ENCODE data around the gene CD101. TPM values are rescaled to one million over a fixed set of nuclear protein-coding genes. Genes with fewer than 3 reads are reported as not detected.

CD101 gene
- polyA plus RNA-seq, 3 donors = 27.2 to 101 (median 54.7) TPM

DNA sequence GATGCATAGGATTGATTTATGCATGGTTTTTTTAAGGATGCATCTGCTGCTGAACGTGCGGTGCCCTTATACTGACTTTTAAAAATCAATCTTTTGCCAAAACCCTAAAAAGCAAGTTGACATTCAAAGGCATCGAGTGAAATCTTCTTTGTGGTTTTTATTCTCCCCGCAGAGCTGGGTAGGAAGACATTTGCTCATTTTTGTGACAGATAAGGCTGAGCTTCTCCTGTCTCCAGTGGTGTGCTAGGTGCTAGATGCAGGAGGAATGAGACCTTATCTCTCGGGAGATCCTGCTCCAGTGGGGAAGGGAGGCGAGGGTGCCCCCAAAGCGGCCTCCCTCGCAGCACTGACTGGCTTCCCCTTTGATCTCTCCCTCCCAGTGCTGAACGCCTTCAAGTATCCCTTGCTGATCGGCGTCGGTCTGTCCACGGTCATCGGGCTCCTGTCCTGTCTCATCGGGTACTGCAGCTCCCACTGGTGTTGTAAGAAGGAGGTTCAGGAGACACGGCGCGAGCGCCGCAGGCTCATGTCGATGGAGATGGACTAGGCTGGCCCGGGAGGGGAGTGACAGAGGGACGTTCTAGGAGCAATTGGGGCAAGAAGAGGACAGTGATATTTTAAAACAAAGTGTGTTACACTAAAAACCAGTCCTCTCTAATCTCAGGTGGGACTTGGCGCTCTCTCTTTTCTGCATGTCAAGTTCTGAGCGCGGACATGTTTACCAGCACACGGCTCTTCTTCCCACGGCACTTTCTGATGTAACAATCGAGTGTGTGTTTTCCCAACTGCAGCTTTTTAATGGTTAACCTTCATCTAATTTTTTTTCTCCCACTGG is 14.9 kb upstream of the CD101 start:
- Histone ChIP-seq H3K4me1 (ENCODE audit: control insufficient read depth in 1 of 2, insufficient read depth in 2 of 2, low read length in 2 of 2) (peaks cover 35 to 44% of the 10 kb centered on the region in 2 donors), H3K4me2 (replicated peaks; ENCODE audit: extremely low read depth, low read length, poor library complexity, severe bottlenecking) (no peak overlapping the region), H3K9me3 (replicated peaks in 1 of 2; ENCODE audit: control insufficient read depth in 1 of 2, insufficient read depth in 1 of 2, low read length in 2 of 2) (no peaks in the 10 kb centered on the region), H2AFZ (ENCODE audit: insufficient read depth, low read depth, low read length, poor library complexity, severe bottlenecking) (peak overlapping the region; percentile 35), H3K27ac (ENCODE audit: low read depth in 1 of 2, low read length in 2 of 2) (no peak overlapping the region), H3K9ac (ENCODE audit: insufficient read depth, low read length, poor library complexity, severe bottlenecking) (no peak overlapping the region), H3K36me3 (replicated peaks in 1 of 2; ENCODE audit: control insufficient read depth in 1 of 2, insufficient read depth in 2 of 2, low read length in 2 of 2) (no peaks in the 10 kb centered on the region), H3K79me2 (ENCODE audit: insufficient read depth, low read length) (no peaks in the 10 kb centered on the region), H4K20me1 (ENCODE audit: insufficient read depth, low read length) (no peaks in the 10 kb centered on the region), H3K4me3 (replicated peaks in 1 of 3; ENCODE audit: low read depth in 2 of 3, low read length in 3 of 3) (no peak overlapping the region), H3K27me3 (ENCODE audit: control insufficient read depth in 2 of 2, insufficient read depth in 2 of 2, low read length in 2 of 2) (no peaks in the 10 kb centered on the region)
- peaks cover 0 to 12% (median 3%) of the 10 kb centered on the region in 3 donors for H3K27me3 Mint-ChIP-seq (ENCODE audit: low read depth in 3 of 3)
- intact Hi-C loops (cut with micrococcal nuclease) = loop anchor here in 1 of 2 donors (10.0 kb wide), 1 partner anchor 68 kb away; no protein-coding TSS in a partner anchor
- H3K9me3 Mint-ChIP-seq = no peaks in the 10 kb centered on the region
- H3K36me3 Mint-ChIP-seq = no peaks in the 10 kb centered on the region
- DNase-seq = no peak
- 89% methylated on average over 4 of the region's 29 CpGs for WGBS (ENCODE audit: insufficient coverage)
- peak overlapping the region; percentile 60 to 75 for H3K4me3 Mint-ChIP-seq
- H3K27ac Mint-ChIP-seq = peak overlapping the region in 4 of 7 donors; percentile 13 to 43 (median 32)
- TF ChIP-seq, protein P1, sequence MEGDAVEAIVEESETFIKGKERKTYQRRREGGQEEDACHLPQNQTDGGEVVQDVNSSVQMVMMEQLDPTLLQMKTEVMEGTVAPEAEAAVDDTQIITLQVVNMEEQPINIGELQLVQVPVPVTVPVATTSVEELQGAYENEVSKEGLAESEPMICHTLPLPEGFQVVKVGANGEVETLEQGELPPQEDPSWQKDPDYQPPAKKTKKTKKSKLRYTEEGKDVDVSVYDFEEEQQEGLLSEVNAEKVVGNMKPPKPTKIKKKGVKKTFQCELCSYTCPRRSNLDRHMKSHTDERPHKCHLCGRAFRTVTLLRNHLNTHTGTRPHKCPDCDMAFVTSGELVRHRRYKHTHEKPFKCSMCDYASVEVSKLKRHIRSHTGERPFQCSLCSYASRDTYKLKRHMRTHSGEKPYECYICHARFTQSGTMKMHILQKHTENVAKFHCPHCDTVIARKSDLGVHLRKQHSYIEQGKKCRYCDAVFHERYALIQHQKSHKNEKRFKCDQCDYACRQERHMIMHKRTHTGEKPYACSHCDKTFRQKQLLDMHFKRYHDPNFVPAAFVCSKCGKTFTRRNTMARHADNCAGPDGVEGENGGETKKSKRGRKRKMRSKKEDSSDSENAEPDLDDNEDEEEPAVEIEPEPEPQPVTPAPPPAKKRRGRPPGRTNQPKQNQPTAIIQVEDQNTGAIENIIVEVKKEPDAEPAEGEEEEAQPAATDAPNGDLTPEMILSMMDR (IDR thresholded peaks at IDR 0.05) = no peak
- peaks cover 51% of the 10 kb centered on the region for H3K4me1 Mint-ChIP-seq

DNA sequence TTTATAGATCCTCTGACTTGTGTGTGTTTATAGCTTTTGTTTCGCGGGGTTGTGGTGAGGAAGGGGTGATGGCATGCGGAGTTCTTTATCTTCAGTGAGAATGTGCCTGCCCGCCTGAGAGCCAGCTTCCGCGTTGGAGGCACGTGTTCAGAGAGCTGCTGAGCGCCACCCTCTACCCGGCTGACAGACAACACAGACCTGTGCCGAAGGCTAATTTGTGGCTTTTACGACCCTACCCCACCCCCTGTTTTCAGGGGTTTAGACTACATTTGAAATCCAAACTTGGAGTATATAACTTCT is 14.4 kb upstream of the CD101 start:
- Histone ChIP-seq H3K79me2 (ENCODE audit: insufficient read depth, low read length) (no peaks in the 10 kb centered on the region), H3K4me3 (replicated peaks in 1 of 3; ENCODE audit: low read depth in 2 of 3, low read length in 3 of 3) (no peak overlapping the region), H3K4me1 (ENCODE audit: control insufficient read depth in 1 of 2, insufficient read depth in 2 of 2, low read length in 2 of 2) (peaks cover 41 to 50% of the 10 kb centered on the region in 2 donors), H3K27ac (ENCODE audit: low read depth in 1 of 2, low read length in 2 of 2) (no peak overlapping the region), H3K27me3 (ENCODE audit: control insufficient read depth in 2 of 2, insufficient read depth in 2 of 2, low read length in 2 of 2) (no peaks in the 10 kb centered on the region), H3K9ac (ENCODE audit: insufficient read depth, low read length, poor library complexity, severe bottlenecking) (no peak overlapping the region), H3K9me3 (replicated peaks in 1 of 2; ENCODE audit: control insufficient read depth in 1 of 2, insufficient read depth in 1 of 2, low read length in 2 of 2) (no peaks in the 10 kb centered on the region), H2AFZ (ENCODE audit: insufficient read depth, low read depth, low read length, poor library complexity, severe bottlenecking) (peak overlapping the region; percentile 35), H4K20me1 (ENCODE audit: insufficient read depth, low read length) (no peaks in the 10 kb centered on the region), H3K4me2 (replicated peaks; ENCODE audit: extremely low read depth, low read length, poor library complexity, severe bottlenecking) (no peak overlapping the region), H3K36me3 (replicated peaks in 1 of 2; ENCODE audit: control insufficient read depth in 1 of 2, insufficient read depth in 2 of 2, low read length in 2 of 2) (no peaks in the 10 kb centered on the region)
- Mint-ChIP-seq H3K36me3 (no peaks in the 10 kb centered on the region), H3K27me3 (ENCODE audit: low read depth in 3 of 3) (peaks cover 0 to 14% (median 3%) of the 10 kb centered on the region in 3 donors), H3K27ac (peak overlapping the region in 3 of 7 donors; percentile 13 to 34 (median 31)), H3K9me3 (no peaks in the 10 kb centered on the region), H3K4me1 (peaks cover 57% of the 10 kb centered on the region), H3K4me3 (peak overlapping the region; percentile 60 to 75)
- 27% methylated on average over 9 of the region's 11 CpGs for WGBS (ENCODE audit: insufficient coverage)
- intact Hi-C loops (cut with micrococcal nuclease) = loop anchor here in 1 of 2 donors (10.0 kb wide), 1 partner anchor 68 kb away; no protein-coding TSS in a partner anchor
- TF ChIP-seq, protein P1 (IDR thresholded peaks at IDR 0.05) = no peak
- peak in 2 of 3 donors; percentile 43 to 54 for DNase-seq

Measured in CD14-positive monocyte (primary cell).